ENCODE results near the gene PLA2G4F.

PLA2G4F gene

DNA sequence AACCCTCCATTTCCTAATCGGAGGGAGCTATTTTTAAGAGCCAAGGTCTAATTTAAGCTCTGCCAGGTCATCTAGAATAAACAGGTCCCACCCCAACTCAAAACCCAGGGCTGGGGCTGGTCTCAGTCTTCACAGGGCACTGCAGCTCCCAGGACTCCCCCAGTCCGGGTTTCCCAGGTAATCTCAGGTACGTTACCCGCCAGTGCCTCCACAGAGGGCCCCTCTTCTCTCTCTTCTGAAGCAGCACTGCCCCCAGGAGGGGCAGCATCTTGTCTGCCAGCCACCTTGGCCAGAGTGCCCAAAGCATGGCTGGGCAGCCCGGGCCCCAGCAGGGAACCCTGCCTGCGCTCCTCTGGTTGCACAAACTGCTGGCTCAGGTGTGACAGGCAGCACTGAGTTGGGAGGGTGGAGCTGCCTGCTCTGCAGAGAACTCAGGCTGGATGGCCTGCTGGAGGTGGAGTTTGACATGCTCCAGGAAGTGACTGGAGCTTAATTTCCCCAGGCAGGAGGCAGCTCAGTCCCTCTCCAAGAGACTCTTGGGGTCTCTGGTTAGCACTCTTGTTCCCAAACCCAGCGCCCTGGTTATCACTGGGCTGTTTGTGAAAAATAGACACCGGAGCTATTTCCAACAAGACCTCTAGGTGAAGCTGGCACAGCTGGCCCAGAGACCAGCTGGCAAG, at the start of gene PLA2G4F:
PLA2G4F (minus strand) TSS at position 394 of the 680 bp plus-strand sequence; CDS start at position 307, 87 bp downstream.
- no peak for DNase-seq (ENCODE audit: low read depth, low spot score)

DNA sequence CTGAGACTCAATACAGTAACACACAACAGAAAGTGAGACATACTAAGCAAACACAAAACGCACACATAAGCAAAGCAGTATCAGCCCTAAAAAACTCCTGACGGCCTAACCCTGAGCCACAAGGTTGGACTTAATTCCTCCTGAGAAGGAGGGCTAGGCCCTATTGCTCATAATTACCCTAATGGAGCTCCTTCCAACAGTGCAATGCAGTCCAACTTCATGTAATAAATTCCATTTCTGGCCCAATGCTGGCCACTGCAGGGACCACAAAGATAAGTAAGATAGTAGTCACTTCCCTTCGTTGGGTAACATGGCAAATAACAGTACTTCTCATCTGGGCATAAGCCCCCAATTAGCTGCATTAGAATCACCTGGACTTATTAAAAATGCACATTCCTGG, 47.5 kb upstream of the PLA2G4F start:
- peak; percentile 7 for DNase-seq (ENCODE audit: low read depth, low spot score)

GRCh38 chr15:42202653-42203052, 46.2 kb upstream of the PLA2G4F start:
- no peak for DNase-seq (ENCODE audit: low read depth, low spot score)

DNA sequence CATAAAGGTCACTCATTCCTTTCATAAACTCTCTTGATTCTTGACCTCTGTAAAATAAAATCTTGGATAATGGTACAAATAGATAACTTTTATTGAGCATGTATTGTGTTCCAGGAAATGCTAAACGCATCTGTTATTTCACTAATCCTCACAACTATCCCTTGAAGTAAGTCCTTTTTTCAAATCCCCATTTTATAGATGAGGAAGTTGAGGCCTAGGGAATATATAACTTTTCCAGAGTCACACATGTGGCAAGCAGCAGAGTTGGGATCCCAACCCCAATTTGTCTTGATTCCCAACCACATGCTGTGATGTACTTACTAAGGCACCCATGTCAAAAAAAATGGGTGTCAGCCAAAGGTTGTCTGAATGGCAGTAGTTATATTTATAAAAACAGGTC, 45.4 kb upstream of the PLA2G4F start:
- no peak for DNase-seq (ENCODE audit: low read depth, low spot score)

DNA sequence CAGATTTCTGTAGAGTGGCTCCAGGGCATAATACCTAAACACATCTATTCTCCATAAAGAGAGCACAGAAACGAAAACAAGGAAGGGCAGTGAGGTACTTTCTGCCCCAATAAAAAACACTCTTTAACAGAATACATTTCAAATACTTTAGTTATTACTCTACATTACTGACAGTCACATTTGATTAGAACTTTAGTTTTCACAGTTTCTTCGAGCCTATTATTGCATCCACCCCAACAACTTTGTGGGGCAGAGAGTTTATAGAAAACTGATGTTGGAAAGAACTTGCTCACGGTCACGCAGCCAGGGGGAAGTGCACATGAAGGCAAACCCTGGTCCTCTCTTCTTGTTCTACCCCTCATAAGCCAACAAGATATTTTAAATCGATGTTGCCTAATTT, 42.7 kb upstream of the PLA2G4F start:
- no peak for DNase-seq (ENCODE audit: low read depth, low spot score)

DNA sequence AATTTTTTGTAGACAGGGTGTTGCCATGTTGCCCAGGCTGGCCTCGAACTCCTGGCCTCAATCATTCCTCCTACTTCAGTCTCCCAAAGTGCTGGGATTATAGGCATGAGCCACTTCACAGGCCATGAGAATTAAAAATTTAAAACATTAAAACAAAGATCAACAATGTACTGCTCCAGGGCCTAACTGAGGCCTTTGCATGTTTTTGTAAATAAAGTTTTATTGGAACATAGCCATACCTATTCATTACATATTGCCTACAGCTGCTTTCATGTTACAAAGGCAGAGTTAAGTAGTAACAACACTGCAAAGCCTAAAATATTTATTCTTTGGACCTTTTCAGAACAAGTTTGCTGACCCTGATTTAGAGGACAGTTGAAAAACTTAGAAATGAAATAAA, 42.1 kb upstream of the PLA2G4F start:
- no peak for DNase-seq (ENCODE audit: low read depth, low spot score)

DNA sequence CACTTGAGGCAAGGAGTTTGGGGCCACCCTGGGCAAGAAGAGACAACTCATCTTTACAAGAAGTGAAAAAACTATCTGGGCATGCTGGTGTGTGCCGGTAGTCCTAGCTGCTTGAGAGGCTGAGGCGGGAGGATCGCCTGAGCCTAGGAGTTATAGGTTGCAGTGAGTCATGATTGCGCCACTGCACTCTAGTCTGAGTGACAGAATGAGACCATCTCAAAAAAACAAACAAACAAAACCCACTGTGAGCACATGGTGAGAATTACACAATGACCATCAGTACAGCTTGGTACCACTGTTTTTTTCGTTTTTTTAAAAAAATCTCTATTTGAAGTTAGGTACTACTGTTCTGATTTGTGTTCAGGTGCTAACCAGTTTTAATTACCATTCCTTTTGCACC, 38.1 kb upstream of the PLA2G4F start:
- peak; percentile 10 for DNase-seq (ENCODE audit: low read depth, low spot score)

DNA sequence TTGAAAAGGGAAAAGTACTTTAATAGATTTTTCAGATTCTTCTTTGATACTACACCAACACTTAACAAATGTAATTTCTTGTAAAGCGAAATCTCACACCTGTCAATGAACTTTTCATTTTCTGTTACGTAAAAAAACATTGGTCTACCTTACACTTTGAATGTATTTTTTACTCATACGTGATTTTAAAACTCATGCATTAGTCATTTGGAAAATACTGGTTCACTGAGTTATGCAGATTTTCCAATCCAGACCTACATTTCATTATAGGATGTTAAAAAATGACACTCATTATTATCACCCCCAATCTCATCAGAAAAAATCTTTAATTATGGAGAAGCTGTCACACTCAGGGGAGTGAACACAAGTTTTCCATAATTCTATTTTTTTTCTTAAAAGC, 36.9 kb upstream of the PLA2G4F start:
- no peak for DNase-seq (ENCODE audit: low read depth, low spot score)

GRCh38 chr15:42191610-42192346, 35.3 kb upstream of the PLA2G4F start:
- no peak for DNase-seq (ENCODE audit: low read depth, low spot score)

DNA sequence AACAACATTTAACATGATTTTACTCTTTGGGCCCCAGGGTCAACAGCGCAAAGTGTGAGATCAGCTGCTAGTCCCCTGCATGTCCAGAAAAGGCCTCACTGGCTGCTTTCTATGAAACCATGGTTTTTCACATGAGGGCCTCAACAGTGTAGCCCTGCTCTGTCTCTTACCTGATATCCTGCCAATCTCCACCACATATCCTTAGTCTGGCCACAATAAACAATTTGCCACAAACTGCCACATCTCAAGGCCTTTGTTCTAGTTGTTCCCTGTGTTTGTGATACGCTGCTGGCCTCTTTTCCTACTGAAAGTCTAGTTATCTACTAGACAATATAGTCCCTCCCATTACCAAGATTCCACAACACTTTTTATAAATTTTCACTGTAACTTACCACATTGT, 33.9 kb upstream of the PLA2G4F start:
- DNase-seq (ENCODE audit: low read depth, low spot score): no peak

GRCh38 chr15:42185801-42186200, 29.4 kb upstream of the PLA2G4F start:
- no peak for DNase-seq (ENCODE audit: low read depth, low spot score)

GRCh38 chr15:42184736-42185135, 28.3 kb upstream of the PLA2G4F start:
- DNase-seq (ENCODE audit: low read depth, low spot score): no peak

- DNase-seq (ENCODE audit: low read depth, low spot score): peak; percentile 7
These were observed 27.9 kb upstream of the PLA2G4F start for GRCh38 chr15:42184296-42184695.

DNA sequence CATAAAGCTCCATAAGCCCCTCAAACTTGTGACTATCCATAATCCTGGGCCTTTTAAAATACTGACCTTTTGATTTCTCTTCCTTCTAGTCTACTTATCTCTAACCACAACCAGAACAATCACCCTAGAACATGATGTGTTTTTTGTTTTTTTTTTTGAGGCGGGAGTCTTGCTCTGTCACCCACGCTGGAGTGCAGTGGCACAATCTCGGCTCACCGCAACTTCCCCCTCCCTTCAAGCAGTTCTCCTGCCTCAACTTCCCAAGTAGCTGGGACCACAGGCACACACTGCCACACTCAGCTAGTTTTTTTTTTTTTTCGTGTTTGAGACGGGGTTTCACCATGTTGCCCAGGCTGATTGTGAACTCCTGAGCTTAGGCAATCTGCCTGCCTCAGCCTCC, 26.5 kb upstream of the PLA2G4F start:
- DNase-seq (ENCODE audit: low read depth, low spot score): no peak

DNA sequence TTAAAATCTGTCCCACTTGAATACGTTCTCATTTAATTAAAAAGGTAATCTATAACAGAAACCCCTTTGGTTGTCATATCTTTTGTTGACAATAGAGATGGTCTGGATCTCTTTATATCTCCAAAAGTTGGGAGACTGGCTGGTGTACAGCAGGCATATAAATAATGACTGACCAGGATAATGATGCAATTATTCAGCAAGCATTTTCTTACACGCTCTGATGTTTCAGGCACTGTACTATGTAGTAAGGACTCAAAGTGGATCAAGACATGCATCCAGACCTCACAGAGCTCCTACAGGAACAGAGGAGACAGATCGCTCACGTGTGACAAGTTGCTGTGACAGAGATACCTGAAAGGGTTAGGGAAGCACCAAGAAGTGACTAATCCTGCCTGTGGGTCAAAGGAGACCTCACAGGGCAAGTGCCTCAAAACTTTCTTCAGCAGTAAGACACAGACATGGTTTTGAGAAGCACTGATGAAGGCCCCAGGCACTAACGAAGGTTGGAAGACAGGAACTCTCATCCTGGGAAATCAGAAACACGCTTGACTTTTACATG, 26.0 kb upstream of the PLA2G4F start:
- no peak for DNase-seq (ENCODE audit: low read depth, low spot score)

DNA sequence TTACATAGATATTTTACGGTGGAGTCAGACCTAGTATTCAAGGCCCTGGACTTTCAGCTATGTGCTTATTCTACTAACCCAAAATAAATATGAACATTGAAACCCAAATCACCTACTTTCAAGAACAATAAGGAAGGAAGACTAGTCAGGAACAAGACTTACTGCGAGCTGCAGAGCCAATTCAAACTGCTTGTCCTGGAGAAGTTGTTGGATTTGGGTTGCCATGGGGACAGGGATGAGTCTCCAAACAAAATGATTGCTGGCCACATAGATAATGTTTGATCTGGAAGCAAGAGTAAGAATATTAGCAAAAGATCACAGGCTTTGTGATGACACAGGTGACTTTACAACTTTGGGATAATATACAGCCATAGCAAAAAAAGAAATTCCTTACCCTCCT, 21.6 kb upstream of the PLA2G4F start:
- no peak for DNase-seq (ENCODE audit: low read depth, low spot score)

DNA sequence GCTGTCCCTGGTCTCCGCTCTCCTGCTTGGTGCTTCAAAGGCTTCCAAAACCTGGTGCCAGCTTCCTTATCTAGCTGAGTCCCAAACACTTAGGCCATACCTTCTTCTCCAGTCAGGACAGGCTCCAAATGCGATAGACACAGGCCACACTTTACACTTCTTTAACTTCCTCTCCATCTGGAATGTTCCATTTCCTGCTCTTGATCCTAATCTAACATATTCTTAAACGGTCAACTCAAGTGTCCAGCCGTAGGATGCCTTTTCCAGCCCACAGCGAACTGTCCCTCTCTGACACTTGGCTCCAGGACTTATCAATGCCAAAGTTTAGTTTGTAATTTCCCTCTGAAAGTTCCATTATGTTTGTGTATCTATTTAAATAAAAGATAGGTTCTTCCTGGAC, 19.2 kb upstream of the PLA2G4F start:
- no peak for DNase-seq (ENCODE audit: low read depth, low spot score)

GRCh38 chr15:42172475-42172874, 16.0 kb upstream of the PLA2G4F start:
- DNase-seq (ENCODE audit: low read depth, low spot score): no peak

GRCh38 chr15:42171795-42172194, 15.4 kb upstream of the PLA2G4F start:
- DNase-seq (ENCODE audit: low read depth, low spot score): no peak

GRCh38 chr15:42171122-42171521, 14.7 kb upstream of the PLA2G4F start:
- DNase-seq (ENCODE audit: low read depth, low spot score): no peak

- DNase-seq (ENCODE audit: low read depth, low spot score): no peak
These were observed 9.9 kb upstream of the PLA2G4F start for GRCh38 chr15:42166225-42166940.

- DNase-seq (ENCODE audit: low read depth, low spot score): no peak
These were observed 8.7 kb upstream of the PLA2G4F start for GRCh38 chr15:42165106-42165505.
